ENCODE measurements around the gene POLDIP2. TPM values are rescaled to one million over a fixed set of nuclear protein-coding genes. Genes with fewer than 3 reads are reported as not detected.

POLDIP2 gene
- total RNA-seq, 1 experiment from 2014 or later = 82.8 TPM

DNA sequence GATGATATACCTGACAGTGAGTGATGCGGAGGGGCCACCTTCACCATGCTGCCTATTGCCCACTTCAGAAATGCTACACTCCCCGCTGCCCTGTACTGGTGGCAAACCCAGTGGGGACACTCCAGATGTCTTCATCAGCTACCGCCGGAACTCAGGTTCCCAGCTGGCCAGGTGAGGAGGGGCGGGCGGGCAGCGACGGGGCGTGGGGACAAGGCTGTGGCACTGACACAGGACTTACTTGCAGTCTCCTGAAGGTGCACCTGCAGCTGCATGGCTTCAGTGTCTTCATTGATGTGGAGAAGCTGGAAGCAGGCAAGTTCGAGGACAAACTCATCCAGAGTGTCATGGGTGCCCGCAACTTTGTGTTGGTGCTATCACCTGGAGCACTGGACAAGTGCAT, 30.8 kb upstream of the POLDIP2 start:
- no peak overlapping the region for H2BK20ac ChIP-seq (ENCODE audit: low read depth, low read length, poor library complexity, severe bottlenecking)
- H4K20me1 ChIP-seq (ENCODE audit: control insufficient read depth, insufficient read depth, insufficient read length) = no peaks in the 10 kb centered on the region
- no peak overlapping the region for H3K23ac ChIP-seq (ENCODE audit: insufficient read length, low read depth, low read length)
- no peak overlapping the region for H2AFZ ChIP-seq (ENCODE audit: low read length)
- no peak overlapping the region for H2BK120ac ChIP-seq (ENCODE audit: low read depth, low read length, poor library complexity, severe bottlenecking)
- H3K79me1 ChIP-seq (ENCODE audit: insufficient read depth, low read depth, low read length, poor library complexity, severe bottlenecking) = no peaks in the 10 kb centered on the region
- H3K4me1 Mint-ChIP-seq = peaks cover 5 to 8% of the 10 kb centered on the region in 2 experiments; a peak in 3 of 4 replicates
- H3K18ac ChIP-seq (ENCODE audit: insufficient read length, low read depth, low read length) = no peak overlapping the region
- H2BK5ac ChIP-seq (ENCODE audit: insufficient read length, low read length) = no peak overlapping the region
- WGBS (ENCODE audit: extremely low coverage, insufficient read length, low lambda C conversion rate) = no CpG with 5 or more reads among the region's 11 CpGs
- H3K56ac ChIP-seq (ENCODE audit: insufficient read length, low read depth, low read length) = no peak overlapping the region
- peaks cover 52% of the 10 kb centered on the region for H3K27me3 Mint-ChIP-seq (ENCODE audit: low read depth)
- H3K27ac ChIP-seq (ENCODE audit: insufficient read length, low read depth, low read length) = no peak overlapping the region
- peaks cover 12% of the 10 kb centered on the region for H3K23me2 ChIP-seq (ENCODE audit: insufficient read length, low read depth, low read length, poor library complexity, severe bottlenecking)
- H3K36me3 Mint-ChIP-seq (ENCODE audit: insufficient read depth in 1 of 3, low read depth in 3 of 3) = peaks cover 0 to 2% (median 0%) of the 10 kb centered on the region in 3 experiments; a peak in 2 of 7 replicates
- H2BK15ac ChIP-seq (ENCODE audit: low read depth, low read length) = no peak overlapping the region
- H3K4me2 ChIP-seq (ENCODE audit: insufficient read depth, insufficient read length, low read length) = no peak overlapping the region
- H2BK12ac ChIP-seq (ENCODE audit: insufficient read length, low read depth, low read length) = no peak overlapping the region
- H3K27me3 ChIP-seq (ENCODE audit: insufficient read depth, low read length) = peaks cover 13% of the 10 kb centered on the region; the same call in 1 of the 2 replicates
- H2AK5ac ChIP-seq (ENCODE audit: insufficient read length, low read length) = no peak overlapping the region
- H3K9me3 ChIP-seq (ENCODE audit: control insufficient read depth, low read depth, low read length) = no peaks in the 10 kb centered on the region
- DNase-seq = no peak
- H3K4ac ChIP-seq (ENCODE audit: low read depth, low read length) = no peak overlapping the region
- H3K4me1 ChIP-seq (ENCODE audit: insufficient read depth, low read length) = no peaks in the 10 kb centered on the region
- no peak overlapping the region for H3K9ac ChIP-seq (ENCODE audit: extremely low read depth, insufficient read length, low read length)
- no peak for TF ChIP-seq CTCF (conservative IDR thresholded peaks at IDR 0.05)
- no peak overlapping the region for H3K14ac ChIP-seq (ENCODE audit: insufficient read depth, low read length)
- no peak overlapping the region for H3K4me3 Mint-ChIP-seq
- no peak overlapping the region for H4K91ac ChIP-seq (ENCODE audit: insufficient read length, low read depth, low read length)
- no peak overlapping the region for H3K27ac Mint-ChIP-seq
- no peak overlapping the region for H4K8ac ChIP-seq (replicated peaks; ENCODE audit: insufficient read length, low read depth, low read length)
- no peak overlapping the region for H4K5ac ChIP-seq (ENCODE audit: insufficient read length, low read depth, low read length)
- H3T11ph ChIP-seq (ENCODE audit: low read length) = no peak overlapping the region
- H3K79me2 ChIP-seq (ENCODE audit: insufficient read depth, low read length) = no peaks in the 10 kb centered on the region
- H3K9me3 Mint-ChIP-seq = no peaks in the 10 kb centered on the region
